ENCODE results near the gene MARK4. TPM values are rescaled to one million over a fixed set of nuclear protein-coding genes. Genes with fewer than 3 reads are reported as not detected.
A peak's percentile ranks its signal among the peaks of the same experiment; 100 is the strongest.

Gene MARK4
- total RNA-seq, 1 donor from 2014 or later, result 165 TPM

DNA sequence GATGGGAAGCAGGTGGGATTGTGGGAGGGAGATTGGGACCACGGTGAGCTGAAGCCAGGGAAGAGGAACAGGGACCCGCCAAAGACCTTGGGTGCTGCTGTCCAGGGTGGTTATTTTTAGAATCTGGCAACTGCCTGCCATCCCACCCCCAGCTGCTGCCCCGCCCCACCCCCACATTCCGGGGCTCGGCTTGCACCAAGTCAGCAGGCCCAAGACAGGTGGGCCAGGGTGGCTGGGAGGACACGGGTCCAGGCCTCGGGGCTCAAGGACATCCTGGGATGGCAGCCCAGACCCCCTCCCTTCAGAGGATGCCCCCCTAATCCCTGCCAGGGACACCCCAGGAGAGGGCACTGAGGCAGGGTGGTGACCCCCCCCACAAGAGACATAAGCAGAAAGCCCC, 70.8 kb downstream of the MARK4 start:
- peaks cover 14% of the 10 kb centered on the region for H3K27me3 Mint-ChIP-seq (ENCODE audit: unreplicated experiment)
- no peak overlapping the region for H3K27ac Mint-ChIP-seq (ENCODE audit: unreplicated experiment)
- no peak overlapping the region for H3K4me3 Mint-ChIP-seq (ENCODE audit: unreplicated experiment)
- DNase-seq (ENCODE audit: low spot score), result no peak
- TF ChIP-seq, protein P1, sequence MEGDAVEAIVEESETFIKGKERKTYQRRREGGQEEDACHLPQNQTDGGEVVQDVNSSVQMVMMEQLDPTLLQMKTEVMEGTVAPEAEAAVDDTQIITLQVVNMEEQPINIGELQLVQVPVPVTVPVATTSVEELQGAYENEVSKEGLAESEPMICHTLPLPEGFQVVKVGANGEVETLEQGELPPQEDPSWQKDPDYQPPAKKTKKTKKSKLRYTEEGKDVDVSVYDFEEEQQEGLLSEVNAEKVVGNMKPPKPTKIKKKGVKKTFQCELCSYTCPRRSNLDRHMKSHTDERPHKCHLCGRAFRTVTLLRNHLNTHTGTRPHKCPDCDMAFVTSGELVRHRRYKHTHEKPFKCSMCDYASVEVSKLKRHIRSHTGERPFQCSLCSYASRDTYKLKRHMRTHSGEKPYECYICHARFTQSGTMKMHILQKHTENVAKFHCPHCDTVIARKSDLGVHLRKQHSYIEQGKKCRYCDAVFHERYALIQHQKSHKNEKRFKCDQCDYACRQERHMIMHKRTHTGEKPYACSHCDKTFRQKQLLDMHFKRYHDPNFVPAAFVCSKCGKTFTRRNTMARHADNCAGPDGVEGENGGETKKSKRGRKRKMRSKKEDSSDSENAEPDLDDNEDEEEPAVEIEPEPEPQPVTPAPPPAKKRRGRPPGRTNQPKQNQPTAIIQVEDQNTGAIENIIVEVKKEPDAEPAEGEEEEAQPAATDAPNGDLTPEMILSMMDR (IDR thresholded peaks at IDR 0.05; ENCODE audit: unreplicated experiment), result no peak
- H3K9me3 Mint-ChIP-seq (ENCODE audit: unreplicated experiment), result no peaks in the 10 kb centered on the region
- no peaks in the 10 kb centered on the region for H3K36me3 Mint-ChIP-seq (ENCODE audit: low read depth, unreplicated experiment)
- H3K4me1 Mint-ChIP-seq (ENCODE audit: unreplicated experiment), result no peaks in the 10 kb centered on the region

DNA sequence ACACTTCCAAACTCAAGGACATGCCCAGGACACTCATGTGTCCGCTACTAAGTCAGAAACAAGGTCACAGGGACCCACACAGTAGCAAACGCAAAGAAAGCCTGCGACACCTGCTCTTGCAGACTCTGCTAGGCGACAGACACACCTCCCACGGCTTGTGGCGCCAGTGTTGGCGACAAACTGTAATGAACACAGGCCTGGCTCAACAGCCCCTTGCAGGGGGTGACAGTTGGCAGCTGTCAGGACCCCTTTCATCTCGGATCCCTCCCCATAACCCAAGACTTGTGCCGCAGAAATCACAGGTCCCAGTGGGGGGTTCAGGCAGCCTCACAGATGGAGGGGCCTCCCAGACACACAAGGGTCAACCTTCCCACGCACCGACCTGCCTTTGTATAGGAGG, 71.2 kb downstream of the MARK4 start:
- DNase-seq (ENCODE audit: low spot score), result no peak

DNA sequence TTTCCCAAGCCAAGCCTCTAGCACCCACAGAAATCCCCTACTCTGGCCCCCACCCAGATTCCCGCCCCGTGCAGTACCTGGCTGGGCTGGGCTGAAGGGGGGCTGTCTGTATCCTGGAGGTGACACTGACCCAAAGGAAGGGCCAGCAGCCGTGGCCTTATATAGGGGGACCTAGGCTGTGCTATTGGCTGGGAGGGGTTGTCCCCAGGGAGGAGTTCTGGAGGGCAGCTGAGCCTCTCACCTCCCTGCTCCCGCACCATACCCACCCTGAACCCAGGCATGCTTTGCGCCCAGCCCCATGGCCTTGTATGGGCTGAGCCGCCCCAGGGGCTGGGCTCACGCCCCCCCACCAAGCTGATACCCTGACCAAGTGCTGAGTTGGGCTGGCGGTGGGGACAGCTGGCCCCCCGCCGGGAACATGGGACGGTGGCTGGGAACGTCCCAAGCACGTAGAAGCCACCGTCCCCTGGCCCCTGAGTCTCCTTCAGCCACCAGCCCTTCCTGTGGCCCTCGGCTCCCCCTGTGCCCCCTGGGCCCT, 71.7 kb downstream of the MARK4 start, which contains the start of gene CKM:
Gene CKM (minus strand): TSS at position 132 of the 538 bp plus-strand sequence. CDS start 3,162 bp downstream, outside the sequence.
- Mint-ChIP-seq H3K27ac (ENCODE audit: unreplicated experiment) (no peak within 1 kb of the TSS), H3K27me3 (ENCODE audit: unreplicated experiment) (peaks cover 12% of the 10 kb centered on the region), H3K9me3 (ENCODE audit: unreplicated experiment) (no peaks in the 10 kb centered on the region), H3K36me3 (ENCODE audit: low read depth, unreplicated experiment) (no peaks in the 10 kb centered on the region), H3K4me3 (ENCODE audit: unreplicated experiment) (peak within 1 kb of the TSS; percentile 42), H3K4me1 (ENCODE audit: unreplicated experiment) (no peaks in the 10 kb centered on the region)
- TF ChIP-seq, protein P1 (IDR thresholded peaks at IDR 0.05; ENCODE audit: unreplicated experiment), result no peak
- DNase-seq (ENCODE audit: low spot score), result no peak

More for the DNA sequence above, 71.2 kb downstream of the MARK4 start:
- TF ChIP-seq, protein P1 (IDR thresholded peaks at IDR 0.05; ENCODE audit: unreplicated experiment), result no peak
- no peaks in the 10 kb centered on the region for H3K4me1 Mint-ChIP-seq (ENCODE audit: unreplicated experiment)
- no peaks in the 10 kb centered on the region for H3K36me3 Mint-ChIP-seq (ENCODE audit: low read depth, unreplicated experiment)
- H3K9me3 Mint-ChIP-seq (ENCODE audit: unreplicated experiment), result no peaks in the 10 kb centered on the region
- peak overlapping the region; percentile 42 for H3K4me3 Mint-ChIP-seq (ENCODE audit: unreplicated experiment)
- peaks cover 14% of the 10 kb centered on the region for H3K27me3 Mint-ChIP-seq (ENCODE audit: unreplicated experiment)
- no peak overlapping the region for H3K27ac Mint-ChIP-seq (ENCODE audit: unreplicated experiment)

DNA sequence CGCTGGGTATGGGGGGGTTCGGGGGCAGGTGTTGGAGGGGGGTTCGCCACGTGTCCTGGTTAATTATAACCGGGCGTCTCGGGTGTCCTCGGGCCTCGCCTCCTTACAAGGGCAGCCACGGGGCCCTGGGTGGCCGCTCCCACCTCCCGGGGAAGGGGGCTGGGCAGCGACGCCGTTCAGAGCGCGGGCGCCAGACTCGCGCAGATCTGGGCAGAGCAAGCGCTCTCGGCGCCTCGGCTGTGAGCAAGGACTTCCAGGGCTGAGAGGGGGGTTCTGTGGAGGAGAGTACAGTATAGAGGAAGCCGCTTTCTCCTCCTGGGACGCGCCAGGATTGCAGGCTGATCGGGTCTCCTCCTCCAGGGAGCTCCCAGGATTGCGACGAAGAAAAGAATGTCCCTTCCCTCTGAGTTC, 72.6 kb downstream of the MARK4 start:
- no peak for DNase-seq (ENCODE audit: low spot score)
- TF ChIP-seq, protein P1 (IDR thresholded peaks at IDR 0.05; ENCODE audit: unreplicated experiment), result no peak
- Mint-ChIP-seq H3K4me1 (ENCODE audit: unreplicated experiment) (no peaks in the 10 kb centered on the region), H3K27me3 (ENCODE audit: unreplicated experiment) (peaks cover 11% of the 10 kb centered on the region), H3K36me3 (ENCODE audit: low read depth, unreplicated experiment) (no peaks in the 10 kb centered on the region), H3K27ac (ENCODE audit: unreplicated experiment) (no peak overlapping the region), H3K4me3 (ENCODE audit: unreplicated experiment) (no peak overlapping the region), H3K9me3 (ENCODE audit: unreplicated experiment) (no peaks in the 10 kb centered on the region)

DNA sequence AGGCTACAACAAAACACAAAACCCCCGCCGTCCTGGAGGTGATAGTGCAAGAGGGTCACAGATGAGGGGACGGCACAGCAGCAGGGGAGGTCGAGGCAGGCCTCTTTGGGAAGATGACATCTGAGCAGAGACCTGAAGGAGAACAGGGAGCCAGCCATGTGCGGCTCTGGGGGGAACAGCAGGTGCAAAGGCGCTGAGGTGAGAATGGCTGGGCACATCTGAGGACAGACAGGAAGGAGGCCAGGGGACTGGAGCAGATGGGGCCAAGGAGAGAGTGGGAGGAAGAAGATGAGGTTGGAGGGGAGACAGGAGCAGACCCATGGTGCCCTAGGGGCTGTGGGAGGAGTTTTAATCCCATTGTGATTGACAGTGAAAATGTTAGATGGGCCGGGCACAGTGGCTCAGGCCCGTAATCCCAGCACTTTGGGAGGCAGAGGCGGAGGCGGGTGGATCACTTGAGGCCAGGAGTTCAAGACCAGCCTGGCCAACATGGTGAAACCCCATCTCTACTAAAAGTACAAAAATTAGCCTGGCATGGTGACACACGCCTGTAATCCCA, 73.4 kb downstream of the MARK4 start:
- no peak for DNase-seq (ENCODE audit: low spot score)
- Mint-ChIP-seq H3K36me3 (ENCODE audit: low read depth, unreplicated experiment) (no peaks in the 10 kb centered on the region), H3K27me3 (ENCODE audit: unreplicated experiment) (peaks cover 11% of the 10 kb centered on the region), H3K9me3 (ENCODE audit: unreplicated experiment) (no peaks in the 10 kb centered on the region), H3K4me1 (ENCODE audit: unreplicated experiment) (no peaks in the 10 kb centered on the region), H3K4me3 (ENCODE audit: unreplicated experiment) (no peak overlapping the region), H3K27ac (ENCODE audit: unreplicated experiment) (no peak overlapping the region)
- TF ChIP-seq, protein P1 (IDR thresholded peaks at IDR 0.05; ENCODE audit: unreplicated experiment), result no peak

Measured in endothelial cell (in vitro differentiated cells).